ENCODE measurements around the gene CRIM1.
"Not testable (repeated sequence)": the region's sequence is repeated elsewhere in the genome, so short reads cannot be mapped to it uniquely, and the experiment has no call there.

CRIM1 gene

GRCh38 chr2:36355151-36355889, at the start of gene CRIM1:
Gene CRIM1, plus strand, starts transcription at chr2:36355778. Its CDS starts 515 bp downstream, at chr2:36356293.
- no peak for DNase-seq

GRCh38 chr2:36307441-36307840, 48.1 kb upstream of the CRIM1 start:
- DNase-seq, result no peak

- DNase-seq, result not testable (repeated sequence)
These were observed 45.1 kb upstream of the CRIM1 start for GRCh38 chr2:36310444-36310843.

GRCh38 chr2:36318547-36318946, 37.0 kb upstream of the CRIM1 start:
- DNase-seq, result no peak

GRCh38 chr2:36322108-36322507, 33.5 kb upstream of the CRIM1 start:
- no peak for DNase-seq

GRCh38 chr2:36326286-36326685, 29.3 kb upstream of the CRIM1 start:
- no peak for DNase-seq

- DNase-seq, result no peak
These were observed 26.3 kb upstream of the CRIM1 start for GRCh38 chr2:36329251-36329650.

- DNase-seq, result no peak
These were observed 25.7 kb upstream of the CRIM1 start for GRCh38 chr2:36329746-36330472.

GRCh38 chr2:36330473-36331395, 24.8 kb upstream of the CRIM1 start:
- no peak for DNase-seq

- no peak for DNase-seq
These were observed 22.1 kb upstream of the CRIM1 start for GRCh38 chr2:36333350-36334012.

- no peak for DNase-seq
These were observed 20.0 kb upstream of the CRIM1 start for GRCh38 chr2:36335597-36335996.

- DNase-seq, result no peak
These were observed 19.3 kb upstream of the CRIM1 start for GRCh38 chr2:36336321-36336720.

GRCh38 chr2:36337354-36337753, 18.2 kb upstream of the CRIM1 start:
- no peak for DNase-seq

GRCh38 chr2:36338124-36338826, 17.3 kb upstream of the CRIM1 start:
- DNase-seq, result no peak

- DNase-seq, result no peak
These were observed 16.8 kb upstream of the CRIM1 start for GRCh38 chr2:36338827-36339145.

GRCh38 chr2:36339607-36340218, 15.9 kb upstream of the CRIM1 start:
- no peak for DNase-seq

- no peak for DNase-seq
These were observed 12.0 kb upstream of the CRIM1 start for GRCh38 chr2:36343606-36344005.

GRCh38 chr2:36348721-36349120, 6.9 kb upstream of the CRIM1 start:
- no peak for DNase-seq

- no peak for DNase-seq
These were observed 4.3 kb upstream of the CRIM1 start for GRCh38 chr2:36351291-36351690.

GRCh38 chr2:36351736-36352349, 3.7 kb upstream of the CRIM1 start:
- DNase-seq, result no peak

- no peak for DNase-seq
These were observed 2.9 kb upstream of the CRIM1 start for GRCh38 chr2:36352701-36353100.
